ENCODE measurements around the gene RFPL2.

DNA sequence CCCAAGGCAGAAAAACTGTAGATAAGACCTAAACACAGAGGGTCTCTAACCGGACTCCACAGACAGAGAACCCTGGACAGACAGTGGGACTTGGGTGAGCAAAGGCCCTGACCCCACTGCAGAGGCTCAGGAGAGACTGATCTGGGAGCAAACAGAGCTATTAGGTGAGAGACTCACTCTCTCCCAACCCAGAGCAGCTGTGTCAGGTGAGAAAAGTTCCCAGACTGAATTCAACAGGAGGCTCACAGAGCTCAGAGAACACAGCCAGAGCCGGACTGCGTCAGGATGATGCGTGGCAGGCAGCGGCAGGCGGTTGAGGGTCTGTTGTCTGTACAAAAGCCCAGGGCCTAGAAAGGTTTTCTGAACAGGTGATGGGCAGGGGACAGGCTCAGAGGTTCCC lies 5.5 kb downstream of the RFPL2 start:
- TF ChIP-seq YY1 (IDR thresholded peaks at IDR 0.05; ENCODE audit: insufficient read depth, insufficient read length) (no peak), ZNF274 (IDR thresholded peaks at IDR 0.05; ENCODE audit: low read depth, low read length) (no peak), SUZ12 (IDR thresholded peaks at IDR 0.05; ENCODE audit: extremely low read depth, insufficient read depth, insufficient read length) (no peak)
